CD4-positive, alpha-beta T cell treated with Interleukin-17A for 1 hour (primary cell): ENCODE data around the gene RBM18.

Experiments
- DNase-seq: peaks from one replicate; pipeline ENCODE4 v3.0.0-alpha.2; 2020

The RBM18 gene

GRCh38 chr9:122220673-122221182 lies 43.9 kb downstream of the RBM18 start:
- DNase-seq, result no peak

DNA sequence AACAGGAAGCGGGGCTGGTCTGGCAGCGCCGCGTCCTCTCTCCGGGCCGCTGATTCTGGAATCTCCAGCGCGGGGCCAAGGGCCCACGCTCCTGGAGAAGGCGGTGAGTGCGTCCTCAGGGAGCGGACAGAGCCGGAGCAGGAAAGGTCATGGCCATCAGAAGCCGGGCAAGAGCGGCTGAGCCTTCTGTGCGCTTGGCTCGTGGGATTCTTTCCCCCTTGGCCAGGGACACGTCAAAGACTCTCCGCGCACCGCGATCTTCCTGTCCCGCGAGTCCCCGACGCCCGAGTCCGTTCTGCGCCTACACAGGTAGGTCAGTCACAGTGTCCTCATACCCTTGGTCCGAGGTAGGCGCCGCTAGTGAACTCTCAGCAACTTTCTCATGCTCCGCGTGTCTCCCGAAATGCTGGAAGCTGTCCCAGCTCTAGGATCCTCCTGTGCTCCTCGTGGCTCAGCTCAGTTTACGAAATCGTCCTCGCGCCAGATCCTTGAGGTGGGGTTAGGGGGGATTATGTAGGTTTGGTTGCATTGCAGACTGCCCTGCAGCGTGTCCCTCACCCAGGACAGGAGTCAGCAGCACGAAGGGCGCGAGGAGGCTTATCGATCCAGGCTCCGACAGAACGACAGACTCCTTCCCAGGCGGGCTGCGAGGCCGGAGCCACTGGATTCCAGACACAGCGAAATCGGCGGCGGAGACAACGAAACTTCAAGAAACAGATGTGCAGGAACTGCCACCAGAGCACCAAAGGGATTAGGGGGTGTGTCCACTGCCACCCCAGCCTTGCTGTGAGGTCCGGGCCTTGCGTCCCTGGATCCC lies 44.6 kb downstream of the RBM18 start:
- DNase-seq, result no peak

DNA sequence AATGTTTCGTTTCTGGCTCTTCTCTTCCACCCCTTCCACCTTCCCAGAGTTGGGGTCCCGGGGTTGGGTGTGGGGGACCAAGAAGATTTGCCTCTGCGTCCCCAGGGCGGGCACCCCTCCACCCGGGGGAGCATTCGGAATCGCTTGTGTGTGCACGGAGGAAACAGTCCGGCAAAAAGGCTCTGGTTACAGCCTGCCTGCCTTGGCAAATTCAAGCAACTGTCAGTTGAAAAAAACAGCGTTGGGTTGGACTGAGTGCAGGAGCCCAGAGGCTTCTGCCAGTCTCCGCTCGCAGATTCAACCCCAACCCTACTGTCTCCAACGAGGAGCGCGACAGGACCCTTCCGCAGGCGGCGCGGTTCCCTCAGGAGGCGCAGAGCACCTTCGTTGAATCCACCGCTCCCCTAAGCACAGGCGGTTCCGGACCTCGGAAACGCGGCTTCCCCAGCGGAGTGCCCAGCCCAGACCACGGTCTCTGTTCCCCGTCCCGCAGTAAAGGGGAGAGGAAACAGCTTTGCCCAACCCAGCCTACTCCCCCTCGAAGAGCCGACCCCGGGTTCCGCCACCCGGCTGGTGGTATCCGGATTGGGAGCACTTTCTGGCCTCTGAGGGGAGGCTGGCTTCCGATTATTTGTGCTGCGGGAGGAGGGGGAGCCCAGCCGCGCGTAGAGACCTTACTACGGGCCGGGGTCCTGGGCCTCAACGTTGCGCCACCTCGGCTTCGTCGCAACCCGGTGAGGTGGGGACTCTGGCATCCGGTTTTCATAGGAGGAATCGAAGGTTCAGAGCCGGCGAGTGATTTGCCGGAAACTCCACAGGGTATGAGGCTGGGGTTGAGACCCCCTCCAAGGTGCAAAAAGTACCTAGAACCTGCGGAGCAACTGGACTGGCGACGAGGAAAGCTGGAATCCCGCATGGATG lies 45.4 kb downstream of the RBM18 start:
- DNase-seq, result no peak

DNA sequence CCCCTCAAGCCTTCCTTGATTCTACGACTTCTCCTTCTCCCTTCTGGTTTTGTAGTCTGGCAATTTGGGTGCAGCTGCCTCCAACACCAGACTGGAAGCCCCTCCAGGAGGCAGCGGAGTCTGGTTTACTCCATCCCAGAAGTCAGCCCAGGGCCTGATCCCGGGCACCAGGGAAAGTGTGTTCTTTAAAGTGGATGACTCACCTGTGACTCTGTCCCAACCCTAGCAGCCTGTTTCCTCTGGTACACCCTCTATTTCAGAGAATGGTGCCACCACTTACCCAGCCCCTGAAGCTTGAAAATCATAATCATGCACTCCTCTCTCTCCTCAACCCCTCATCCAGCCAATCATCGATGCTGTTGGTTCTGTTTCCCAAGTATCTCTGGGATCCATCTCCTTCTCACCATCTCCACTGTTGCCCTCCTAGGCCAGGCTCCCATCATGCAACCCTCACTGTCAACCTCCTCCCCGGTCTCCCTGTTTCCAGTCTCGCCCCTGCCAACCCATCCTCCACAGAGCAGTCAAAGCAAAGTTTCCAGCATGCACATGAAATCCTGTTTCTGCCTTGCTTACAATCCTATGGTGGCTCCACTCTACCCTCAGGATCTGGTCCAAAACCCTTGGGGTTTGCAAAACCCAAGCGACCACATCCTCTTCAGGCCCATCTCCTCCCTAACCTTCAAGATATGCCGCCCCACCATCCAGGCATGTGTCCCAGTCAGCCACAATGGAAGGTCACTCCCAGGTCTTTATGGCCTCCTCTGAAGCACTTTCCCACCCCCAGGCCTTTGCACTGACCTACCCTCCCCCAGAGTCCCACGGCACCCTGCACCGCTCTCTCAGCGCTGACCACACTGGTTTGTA lies 46.3 kb downstream of the RBM18 start:
- DNase-seq, result no peak

GRCh38 chr9:122217640-122218039 lies 47.0 kb downstream of the RBM18 start:
- DNase-seq, result no peak

- DNase-seq, result no peak
These were observed 47.7 kb downstream of the RBM18 start for GRCh38 chr9:122216798-122217418.

GRCh38 chr9:122216138-122216797 lies 48.4 kb downstream of the RBM18 start:
- no peak for DNase-seq

DNA sequence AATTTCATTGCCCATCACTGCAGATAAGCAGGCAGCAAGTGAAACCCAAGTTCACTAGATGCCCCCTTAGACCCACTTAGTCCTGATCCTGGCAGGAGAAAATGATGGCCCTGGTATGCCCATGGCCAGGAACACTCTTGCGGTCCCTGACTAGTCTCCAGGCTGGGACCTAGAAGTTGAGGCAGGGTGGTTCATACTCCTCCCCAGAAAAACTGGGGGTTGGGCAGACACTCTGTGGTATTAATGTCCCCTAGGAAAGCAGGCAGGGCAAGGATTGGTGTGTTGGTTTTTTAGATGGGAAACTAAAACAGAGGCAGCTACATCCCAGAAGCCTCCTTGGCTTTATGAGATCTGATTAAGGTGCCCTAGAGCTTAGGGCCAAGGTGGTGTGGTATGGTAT lies 49.0 kb downstream of the RBM18 start:
- no peak for DNase-seq

- DNase-seq, result no peak
These were observed 50.1 kb downstream of the RBM18 start for GRCh38 chr9:122214507-122214906.

- DNase-seq, result peak; percentile 49
These were observed 50.8 kb downstream of the RBM18 start for GRCh38 chr9:122213589-122214413.

- no peak for DNase-seq
These were observed 51.5 kb downstream of the RBM18 start for GRCh38 chr9:122213102-122213588.

DNA sequence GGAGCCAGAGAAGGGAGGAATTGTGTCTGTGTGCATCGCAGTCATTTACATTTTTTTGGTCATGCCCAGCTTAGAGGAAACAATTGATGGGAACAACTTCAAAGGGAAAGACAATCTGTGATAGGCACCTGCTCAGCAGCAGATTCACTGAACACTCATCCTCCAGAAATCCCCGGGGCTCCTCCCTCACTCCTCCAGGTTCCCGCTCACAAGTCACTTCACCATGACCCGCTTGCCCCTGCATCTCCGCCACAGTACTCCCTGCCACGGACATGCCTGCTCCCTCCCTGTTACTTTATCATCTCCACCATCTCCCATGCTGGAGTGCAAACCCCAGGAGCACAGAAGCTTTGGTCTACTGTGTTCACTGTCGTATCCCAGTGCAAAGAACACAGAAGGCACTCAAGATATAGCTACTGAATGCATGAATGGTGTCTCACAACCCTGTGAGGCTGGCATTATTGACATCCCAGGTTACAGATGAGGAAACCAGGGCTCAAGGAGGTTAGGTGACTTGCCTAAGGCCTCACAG lies 52.1 kb downstream of the RBM18 start:
- DNase-seq, result no peak

DNA sequence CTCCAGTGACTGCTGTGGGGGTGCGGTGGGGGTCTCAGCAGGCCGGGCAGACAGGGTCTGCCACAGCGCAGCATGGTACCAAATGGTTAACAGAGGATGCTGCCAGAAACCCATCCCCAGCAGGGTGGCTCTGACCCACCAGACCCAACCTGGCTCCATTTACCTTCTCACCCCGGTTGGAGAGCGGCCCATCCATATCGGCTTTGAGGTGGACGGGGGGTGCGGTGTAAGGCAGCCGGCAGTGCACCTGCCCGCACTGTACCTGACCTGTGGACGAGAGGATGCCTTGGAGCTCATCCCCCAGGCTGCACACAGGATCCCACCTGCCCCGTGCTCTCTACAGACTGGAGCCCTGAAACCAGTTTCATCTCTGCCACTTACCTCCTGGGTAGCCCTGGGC lies 55.2 kb downstream of the RBM18 start:
- no peak for DNase-seq

DNA sequence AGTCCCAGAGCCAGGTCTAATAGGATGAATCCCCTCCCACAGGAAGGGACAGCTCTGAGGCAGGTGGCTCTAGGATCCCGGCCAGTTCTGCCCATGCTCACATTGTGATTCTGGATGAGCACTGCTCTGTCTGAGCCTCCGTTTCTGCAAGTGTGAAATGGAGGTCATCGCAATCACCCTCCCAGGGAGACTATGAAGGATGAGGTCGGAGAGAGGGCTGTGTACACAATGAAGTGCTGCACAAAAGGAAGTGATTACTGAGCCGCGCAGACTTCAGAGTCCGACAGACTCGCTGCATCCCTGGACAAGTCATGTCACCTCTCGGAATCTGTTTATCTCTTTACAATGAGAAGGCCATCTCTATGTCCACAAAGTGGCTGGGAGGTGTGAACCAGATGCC lies 57.5 kb downstream of the RBM18 start:
- no peak for DNase-seq

GRCh38 chr9:122206118-122207046 lies 58.3 kb downstream of the RBM18 start:
- DNase-seq, result no peak

DNA sequence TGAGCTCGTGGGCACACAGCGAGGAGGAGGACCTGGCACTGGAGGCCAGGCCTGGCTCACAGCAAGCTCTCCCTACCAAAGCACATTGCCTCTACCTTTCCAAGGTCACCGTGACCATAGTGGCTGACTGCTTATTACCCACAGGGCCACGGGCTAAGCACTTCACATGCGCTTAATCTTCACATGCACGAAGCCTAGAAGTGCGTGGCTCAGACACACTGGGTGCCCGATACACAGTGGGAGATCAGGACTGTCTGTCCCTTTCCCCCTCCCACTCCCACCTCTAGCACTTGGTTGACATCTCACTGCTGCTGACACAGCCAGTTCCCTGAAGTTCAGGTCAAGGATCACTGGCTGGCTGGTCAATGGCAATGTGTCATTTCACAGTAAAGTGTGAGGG lies 59.5 kb downstream of the RBM18 start:
- DNase-seq, result no peak

GRCh38 chr9:122204491-122204890 lies 60.1 kb downstream of the RBM18 start:
- DNase-seq, result no peak

GRCh38 chr9:122204055-122204454 lies 60.6 kb downstream of the RBM18 start:
- DNase-seq, result no peak

GRCh38 chr9:122202111-122202510 lies 62.5 kb downstream of the RBM18 start:
- no peak for DNase-seq
